SK-N-MC (cell line): Measurements from ENCODE around the gene TCTN3.

Experiments
- EZH2 ChIP-seq: fragments of 200-600 bp; sonication (generic); IDR thresholded peaks from one replicate; pipeline ENCODE4 v1.6.1; 2017; ENCODE audit warnings: antibody characterized with exemption
- FOXP2 ChIP-seq: optimal IDR thresholded peaks from 2 replicates; pipeline ENCODE3; 2011; ENCODE audit warnings: mild to moderate bottlenecking, moderate library complexity; ENCODE audit not compliant: insufficient read depth; ENCODE audit errors: extremely low read length, control extremely low read depth
- POLR2AphosphoS5 ChIP-seq: IDR thresholded peaks from 2 replicates; pipeline ENCODE4 v1.6.1; 2012; ENCODE audit warnings: mild to moderate bottlenecking, low read depth, low read length, borderline replicate concordance

DNA sequence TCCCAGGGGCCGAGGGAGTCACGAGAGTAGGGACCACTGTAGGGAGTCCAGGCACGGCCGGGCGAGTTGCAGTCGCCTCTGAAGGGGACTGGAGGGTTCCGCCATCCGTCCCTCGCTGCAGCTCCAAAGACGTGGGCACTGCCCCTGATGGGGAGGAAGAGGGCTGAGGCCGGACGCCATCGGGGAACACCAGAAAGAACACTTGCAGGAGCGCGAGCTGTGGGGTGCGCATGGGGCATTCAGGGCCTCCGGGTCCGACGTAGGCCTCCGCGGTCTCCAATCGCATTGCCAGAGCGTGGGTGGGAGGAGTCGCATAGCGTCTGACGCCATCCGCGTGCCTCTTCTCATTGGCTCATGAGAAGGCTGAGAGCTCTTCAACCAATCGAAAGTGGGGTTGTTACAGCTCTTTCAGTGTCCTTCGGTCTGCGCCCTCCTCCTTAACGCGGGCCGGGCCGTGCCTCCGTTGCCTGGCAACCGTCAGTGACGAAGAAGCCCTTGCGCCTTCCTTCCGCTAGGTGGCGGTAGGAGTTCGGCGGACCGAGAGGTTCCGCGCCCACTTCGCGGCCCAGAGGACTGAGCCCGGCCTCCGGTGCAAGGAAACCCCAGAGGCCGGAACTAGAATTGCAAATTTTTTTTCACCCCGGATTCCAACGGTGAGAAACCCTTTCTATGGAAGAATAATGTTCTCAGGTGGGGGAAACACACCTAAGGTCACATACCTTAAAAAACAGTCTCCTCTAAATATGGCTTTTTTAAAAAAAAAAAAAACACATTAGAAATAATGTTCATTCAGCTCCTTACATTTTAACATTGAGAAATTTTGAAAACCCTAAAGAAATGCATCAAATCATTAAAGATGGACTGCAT lies at the start of gene TCTN3:
- TF ChIP-seq POLR2AphosphoS5 = peak; percentile 83
- TF ChIP-seq EZH2 = no peak
- TF ChIP-seq FOXP2 = no peak
